Measurements from ENCODE around the gene DPEP2. TPM values are rescaled to one million over a fixed set of nuclear protein-coding genes. Genes with fewer than 3 reads are reported as not detected.
A peak's percentile ranks its signal among the peaks of the same experiment; 100 is the strongest.

The DPEP2 gene
- total RNA-seq, 1 donor: not detected

- peak; percentile 93 for DNase-seq (ENCODE audit: insufficient read length, low spot score, missing footprints)
- TF ChIP-seq, protein P1, sequence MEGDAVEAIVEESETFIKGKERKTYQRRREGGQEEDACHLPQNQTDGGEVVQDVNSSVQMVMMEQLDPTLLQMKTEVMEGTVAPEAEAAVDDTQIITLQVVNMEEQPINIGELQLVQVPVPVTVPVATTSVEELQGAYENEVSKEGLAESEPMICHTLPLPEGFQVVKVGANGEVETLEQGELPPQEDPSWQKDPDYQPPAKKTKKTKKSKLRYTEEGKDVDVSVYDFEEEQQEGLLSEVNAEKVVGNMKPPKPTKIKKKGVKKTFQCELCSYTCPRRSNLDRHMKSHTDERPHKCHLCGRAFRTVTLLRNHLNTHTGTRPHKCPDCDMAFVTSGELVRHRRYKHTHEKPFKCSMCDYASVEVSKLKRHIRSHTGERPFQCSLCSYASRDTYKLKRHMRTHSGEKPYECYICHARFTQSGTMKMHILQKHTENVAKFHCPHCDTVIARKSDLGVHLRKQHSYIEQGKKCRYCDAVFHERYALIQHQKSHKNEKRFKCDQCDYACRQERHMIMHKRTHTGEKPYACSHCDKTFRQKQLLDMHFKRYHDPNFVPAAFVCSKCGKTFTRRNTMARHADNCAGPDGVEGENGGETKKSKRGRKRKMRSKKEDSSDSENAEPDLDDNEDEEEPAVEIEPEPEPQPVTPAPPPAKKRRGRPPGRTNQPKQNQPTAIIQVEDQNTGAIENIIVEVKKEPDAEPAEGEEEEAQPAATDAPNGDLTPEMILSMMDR (IDR thresholded peaks at IDR 0.05; ENCODE audit: extremely low read depth, low read depth, low read length): no peak
- Histone ChIP-seq H3K27ac (ENCODE audit: low read depth, low read length) (peak within 1 kb of the TSS; percentile 27), H3K79me2 (ENCODE audit: insufficient read depth, low read length) (peaks cover 20% of the 10 kb centered on the region), H3K4me1 (ENCODE audit: insufficient read depth, low read length) (no peaks in the 10 kb centered on the region), H3K4me2 (ENCODE audit: insufficient read depth, low read length) (no peak within 1 kb of the TSS), H3K9me3 (ENCODE audit: low read depth, low read length) (no peaks in the 10 kb centered on the region), H2AFZ (ENCODE audit: low read length) (no peak within 1 kb of the TSS), H4K20me1 (ENCODE audit: insufficient read depth, low read length) (peaks cover 50% of the 10 kb centered on the region), H3K36me3 (ENCODE audit: insufficient read depth, low read length) (peaks cover 96% of the 10 kb centered on the region), H3K4me3 (ENCODE audit: insufficient read depth, low read length) (no peak within 1 kb of the TSS), H3K27me3 (ENCODE audit: insufficient read depth, low read length) (no peaks in the 10 kb centered on the region)
Measured at GRCh38 chr16:67943619-67944504, 55.4 kb downstream of the DPEP2 start, which contains the start of gene LCAT. Gene LCAT (minus strand): TSS chr16:67944120. CDS start chr16:67944101, 19 bp downstream.

DNA sequence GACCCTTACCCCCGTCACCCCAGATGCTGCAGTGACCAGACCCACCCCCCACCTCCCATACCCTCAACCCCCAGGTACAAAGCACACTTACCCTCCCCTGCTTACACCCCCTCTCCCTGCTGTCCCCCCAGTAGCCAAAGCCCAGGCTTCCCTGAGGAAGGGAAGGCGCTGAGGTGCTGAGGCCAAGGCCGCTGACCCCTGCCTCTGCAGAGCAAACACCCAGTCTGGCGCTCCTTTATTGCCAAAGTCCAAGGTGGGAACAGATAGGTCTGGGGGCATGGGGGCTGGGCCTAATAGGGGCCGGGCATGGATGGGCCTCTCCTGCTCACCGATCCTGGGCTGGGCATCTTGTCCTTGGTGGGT is 56.0 kb downstream of the DPEP2 start:
- Histone ChIP-seq H4K20me1 (ENCODE audit: insufficient read depth, low read length) (peaks cover 47% of the 10 kb centered on the region), H3K36me3 (ENCODE audit: insufficient read depth, low read length) (peaks cover 92% of the 10 kb centered on the region), H3K4me3 (ENCODE audit: insufficient read depth, low read length) (no peak overlapping the region)

DNA sequence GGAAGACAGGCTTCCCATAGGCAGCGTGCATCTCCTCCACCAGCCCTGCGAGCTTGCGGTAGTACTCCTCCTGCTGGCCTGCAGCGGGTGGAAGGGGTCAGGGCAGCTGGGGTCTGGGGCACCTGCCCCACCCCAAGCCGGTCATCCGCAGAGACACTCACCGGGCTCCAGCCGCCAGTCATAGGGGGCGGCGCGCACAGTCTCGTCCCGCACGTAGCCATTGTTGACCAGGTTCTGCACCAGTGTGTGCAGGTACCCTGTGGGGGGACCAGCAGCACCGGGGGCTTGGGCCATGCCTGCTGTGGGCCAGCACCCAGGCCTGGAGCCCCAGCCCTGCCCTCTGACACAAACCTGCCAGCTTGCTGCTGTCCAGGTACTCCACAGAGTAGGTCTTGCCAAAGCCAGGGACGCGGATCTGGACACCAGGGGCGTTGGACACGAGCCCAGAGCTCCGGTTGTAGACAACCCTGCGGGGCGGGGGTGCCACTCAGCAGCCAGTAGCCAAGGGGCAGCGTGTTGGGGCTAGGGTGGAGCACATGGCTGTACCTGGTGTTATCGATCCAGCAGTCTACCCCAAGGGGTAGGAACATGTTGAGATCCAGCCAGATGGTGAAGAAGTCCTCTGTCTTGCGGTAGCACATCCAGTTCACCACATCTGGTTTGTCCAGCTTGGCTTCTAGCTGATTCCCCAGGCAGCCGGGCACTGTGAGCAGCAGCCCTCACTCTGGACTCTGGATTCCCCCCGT is 56.6 kb downstream of the DPEP2 start:
- Histone ChIP-seq H2AFZ (ENCODE audit: low read length) (no peak overlapping the region), H3K4me1 (ENCODE audit: insufficient read depth, low read length) (no peaks in the 10 kb centered on the region), H3K27ac (ENCODE audit: low read depth, low read length) (no peak overlapping the region), H3K27me3 (ENCODE audit: insufficient read depth, low read length) (no peaks in the 10 kb centered on the region), H3K36me3 (ENCODE audit: insufficient read depth, low read length) (peaks cover 87% of the 10 kb centered on the region), H3K4me2 (ENCODE audit: insufficient read depth, low read length) (no peak overlapping the region), H3K9me3 (ENCODE audit: low read depth, low read length) (no peaks in the 10 kb centered on the region), H4K20me1 (ENCODE audit: insufficient read depth, low read length) (peaks cover 43% of the 10 kb centered on the region), H3K4me3 (ENCODE audit: insufficient read depth, low read length) (no peak overlapping the region), H3K79me2 (ENCODE audit: insufficient read depth, low read length) (peaks cover 20% of the 10 kb centered on the region)
- DNase-seq (ENCODE audit: insufficient read length, low spot score, missing footprints): peak; percentile 79
- TF ChIP-seq, protein P1 (IDR thresholded peaks at IDR 0.05; ENCODE audit: extremely low read depth, low read depth, low read length): no peak

More for the DNA sequence above, 56.0 kb downstream of the DPEP2 start:
- peak; percentile 72 for DNase-seq (ENCODE audit: insufficient read length, low spot score, missing footprints)
- no peaks in the 10 kb centered on the region for H3K27me3 ChIP-seq (ENCODE audit: insufficient read depth, low read length)
- peaks cover 20% of the 10 kb centered on the region for H3K79me2 ChIP-seq (ENCODE audit: insufficient read depth, low read length)
- H3K27ac ChIP-seq (ENCODE audit: low read depth, low read length): peak overlapping the region; percentile 27
- no peak overlapping the region for H3K4me2 ChIP-seq (ENCODE audit: insufficient read depth, low read length)
- TF ChIP-seq, protein P1 (IDR thresholded peaks at IDR 0.05; ENCODE audit: extremely low read depth, low read depth, low read length): no peak
- no peaks in the 10 kb centered on the region for H3K9me3 ChIP-seq (ENCODE audit: low read depth, low read length)
- H2AFZ ChIP-seq (ENCODE audit: low read length): no peak overlapping the region
- no peaks in the 10 kb centered on the region for H3K4me1 ChIP-seq (ENCODE audit: insufficient read depth, low read length)

GRCh38 chr16:67942200-67942509 is 57.1 kb downstream of the DPEP2 start:
- TF ChIP-seq, protein P1 (IDR thresholded peaks at IDR 0.05; ENCODE audit: extremely low read depth, low read depth, low read length): peak; percentile 76
- H3K79me2 ChIP-seq (ENCODE audit: insufficient read depth, low read length): peaks cover 25% of the 10 kb centered on the region
- H3K27ac ChIP-seq (ENCODE audit: low read depth, low read length): no peak overlapping the region
- peaks cover 39% of the 10 kb centered on the region for H4K20me1 ChIP-seq (ENCODE audit: insufficient read depth, low read length)
- H3K9me3 ChIP-seq (ENCODE audit: low read depth, low read length): no peaks in the 10 kb centered on the region
- no peaks in the 10 kb centered on the region for H3K27me3 ChIP-seq (ENCODE audit: insufficient read depth, low read length)
- peaks cover 4% of the 10 kb centered on the region for H3K4me1 ChIP-seq (ENCODE audit: insufficient read depth, low read length)
- no peak overlapping the region for H3K4me2 ChIP-seq (ENCODE audit: insufficient read depth, low read length)
- peak; percentile 96 for DNase-seq (ENCODE audit: insufficient read length, low spot score, missing footprints)
- no peak overlapping the region for H2AFZ ChIP-seq (ENCODE audit: low read length)
- H3K36me3 ChIP-seq (ENCODE audit: insufficient read depth, low read length): peaks cover 81% of the 10 kb centered on the region
- H3K4me3 ChIP-seq (ENCODE audit: insufficient read depth, low read length): no peak overlapping the region
